Measurements from ENCODE around the gene ARHGAP23. TPM values are rescaled to one million over a fixed set of nuclear protein-coding genes. Genes with fewer than 3 reads are reported as not detected.

The ARHGAP23 gene
- total and polyA plus RNA-seq, 2 donors (not counting 1 experiment from before 2014, with no cell fraction given), result 28.1 to 41.1 TPM

DNA sequence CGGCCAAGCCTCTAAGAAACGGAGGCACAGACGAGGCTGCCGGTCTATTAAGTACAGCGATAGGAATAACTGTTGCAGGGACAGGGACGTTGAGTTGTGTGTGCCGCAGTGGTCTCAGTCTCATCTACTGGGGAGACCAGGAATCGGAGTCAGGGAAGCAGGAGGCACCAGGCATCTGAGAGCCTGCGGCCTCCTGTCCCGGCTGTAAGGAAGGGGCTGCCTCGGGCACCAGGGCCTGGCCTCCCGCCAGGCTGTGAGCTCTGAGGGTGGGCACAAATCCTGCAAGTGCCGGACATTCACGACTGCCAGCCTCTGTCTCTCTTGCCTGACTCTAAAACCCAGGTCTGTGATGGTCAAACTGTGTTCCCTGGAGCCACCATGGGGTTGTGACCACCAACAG is 76.0 kb downstream of the ARHGAP23 start:
- H3K79me2 ChIP-seq (ENCODE audit: control insufficient read depth, insufficient read depth, low read length), result no peaks in the 10 kb centered on the region
- peaks cover 15% of the 10 kb centered on the region for H3K36me3 ChIP-seq (ENCODE audit: control insufficient read depth, insufficient read depth, low read length)
- no peaks in the 10 kb centered on the region for H3K9me3 ChIP-seq (ENCODE audit: control insufficient read depth, insufficient read depth, low read depth, low read length)
- H3K9ac ChIP-seq (ENCODE audit: insufficient read depth, low read length), result no peak overlapping the region
- no peaks in the 10 kb centered on the region for H4K20me1 ChIP-seq (ENCODE audit: control insufficient read depth, extremely low read depth, insufficient read depth, low read length)
- no peaks in the 10 kb centered on the region for H3K27me3 ChIP-seq (ENCODE audit: control insufficient read depth, insufficient read depth, low read length)
- H3K27ac ChIP-seq (ENCODE audit: insufficient read depth, low read length), result no peak overlapping the region
- H2AFZ ChIP-seq (ENCODE audit: low read length), result no peak overlapping the region
- no peak overlapping the region for H3K4me3 ChIP-seq (replicated peaks in 1 of 4; ENCODE audit: control extremely low read depth in 1 of 4, insufficient read depth in 1 of 4, low read depth in 3 of 4, low read length in 4 of 4)
- peaks cover 2% of the 10 kb centered on the region for H3K4me1 ChIP-seq (ENCODE audit: control insufficient read depth, extremely low read depth, insufficient read depth, low read length)
- no peak overlapping the region for H3K4me2 ChIP-seq (ENCODE audit: extremely low read depth, insufficient read depth, low read length)
- DNase-seq (ENCODE audit: low read depth in 2 of 2), result no peak
- TF ChIP-seq, protein P1, sequence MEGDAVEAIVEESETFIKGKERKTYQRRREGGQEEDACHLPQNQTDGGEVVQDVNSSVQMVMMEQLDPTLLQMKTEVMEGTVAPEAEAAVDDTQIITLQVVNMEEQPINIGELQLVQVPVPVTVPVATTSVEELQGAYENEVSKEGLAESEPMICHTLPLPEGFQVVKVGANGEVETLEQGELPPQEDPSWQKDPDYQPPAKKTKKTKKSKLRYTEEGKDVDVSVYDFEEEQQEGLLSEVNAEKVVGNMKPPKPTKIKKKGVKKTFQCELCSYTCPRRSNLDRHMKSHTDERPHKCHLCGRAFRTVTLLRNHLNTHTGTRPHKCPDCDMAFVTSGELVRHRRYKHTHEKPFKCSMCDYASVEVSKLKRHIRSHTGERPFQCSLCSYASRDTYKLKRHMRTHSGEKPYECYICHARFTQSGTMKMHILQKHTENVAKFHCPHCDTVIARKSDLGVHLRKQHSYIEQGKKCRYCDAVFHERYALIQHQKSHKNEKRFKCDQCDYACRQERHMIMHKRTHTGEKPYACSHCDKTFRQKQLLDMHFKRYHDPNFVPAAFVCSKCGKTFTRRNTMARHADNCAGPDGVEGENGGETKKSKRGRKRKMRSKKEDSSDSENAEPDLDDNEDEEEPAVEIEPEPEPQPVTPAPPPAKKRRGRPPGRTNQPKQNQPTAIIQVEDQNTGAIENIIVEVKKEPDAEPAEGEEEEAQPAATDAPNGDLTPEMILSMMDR (conservative IDR thresholded peaks at IDR 0.05 in 1 of 2, IDR thresholded peaks at IDR 0.05 in 1 of 2; ENCODE audit: low read depth in 1 of 2, low read length in 2 of 2), result no peak
- no peak for TF ChIP-seq EZH2 (IDR thresholded peaks at IDR 0.05; ENCODE audit: low read length, missing control alignments)

DNA sequence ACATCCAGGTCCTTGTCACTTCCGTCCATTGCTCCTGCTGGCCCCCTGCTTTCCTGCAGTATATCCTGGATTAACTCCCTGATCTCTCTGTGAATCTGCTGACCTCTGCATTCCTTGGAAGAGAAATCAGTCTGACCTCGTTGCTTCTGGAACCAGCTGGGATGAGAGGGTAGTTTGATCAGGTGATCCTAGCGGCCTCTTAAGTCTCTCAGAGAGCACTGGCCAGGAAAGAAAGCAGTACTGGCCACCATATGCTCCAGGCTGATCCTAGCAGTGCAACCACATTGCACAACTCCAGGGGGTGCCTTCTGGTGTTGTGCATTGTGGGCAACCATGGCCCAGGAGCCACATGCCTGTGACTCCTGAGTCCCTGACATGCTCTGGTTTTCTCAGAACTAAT is 79.2 kb downstream of the ARHGAP23 start:
- Histone ChIP-seq H3K9ac (ENCODE audit: insufficient read depth, low read length) (no peak overlapping the region), H3K27ac (ENCODE audit: insufficient read depth, low read length) (no peak overlapping the region), H3K4me2 (ENCODE audit: extremely low read depth, insufficient read depth, low read length) (no peak overlapping the region), H3K9me3 (ENCODE audit: control insufficient read depth, insufficient read depth, low read depth, low read length) (no peaks in the 10 kb centered on the region), H3K79me2 (ENCODE audit: control insufficient read depth, insufficient read depth, low read length) (no peaks in the 10 kb centered on the region), H4K20me1 (ENCODE audit: control insufficient read depth, extremely low read depth, insufficient read depth, low read length) (no peaks in the 10 kb centered on the region), H3K4me1 (ENCODE audit: control insufficient read depth, extremely low read depth, insufficient read depth, low read length) (peaks cover 17% of the 10 kb centered on the region), H3K36me3 (ENCODE audit: control insufficient read depth, insufficient read depth, low read length) (peaks cover 15% of the 10 kb centered on the region), H3K27me3 (ENCODE audit: control insufficient read depth, insufficient read depth, low read length) (no peaks in the 10 kb centered on the region), H3K4me3 (replicated peaks in 1 of 4; ENCODE audit: control extremely low read depth in 1 of 4, insufficient read depth in 1 of 4, low read depth in 3 of 4, low read length in 4 of 4) (no peak overlapping the region), H2AFZ (ENCODE audit: low read length) (no peak overlapping the region)
- no peak for DNase-seq (ENCODE audit: low read depth in 2 of 2)
- no peak for TF ChIP-seq EZH2 (IDR thresholded peaks at IDR 0.05; ENCODE audit: low read length, missing control alignments)
- TF ChIP-seq, protein P1 (conservative IDR thresholded peaks at IDR 0.05 in 1 of 2, IDR thresholded peaks at IDR 0.05 in 1 of 2; ENCODE audit: low read depth in 1 of 2, low read length in 2 of 2), result no peak

DNA sequence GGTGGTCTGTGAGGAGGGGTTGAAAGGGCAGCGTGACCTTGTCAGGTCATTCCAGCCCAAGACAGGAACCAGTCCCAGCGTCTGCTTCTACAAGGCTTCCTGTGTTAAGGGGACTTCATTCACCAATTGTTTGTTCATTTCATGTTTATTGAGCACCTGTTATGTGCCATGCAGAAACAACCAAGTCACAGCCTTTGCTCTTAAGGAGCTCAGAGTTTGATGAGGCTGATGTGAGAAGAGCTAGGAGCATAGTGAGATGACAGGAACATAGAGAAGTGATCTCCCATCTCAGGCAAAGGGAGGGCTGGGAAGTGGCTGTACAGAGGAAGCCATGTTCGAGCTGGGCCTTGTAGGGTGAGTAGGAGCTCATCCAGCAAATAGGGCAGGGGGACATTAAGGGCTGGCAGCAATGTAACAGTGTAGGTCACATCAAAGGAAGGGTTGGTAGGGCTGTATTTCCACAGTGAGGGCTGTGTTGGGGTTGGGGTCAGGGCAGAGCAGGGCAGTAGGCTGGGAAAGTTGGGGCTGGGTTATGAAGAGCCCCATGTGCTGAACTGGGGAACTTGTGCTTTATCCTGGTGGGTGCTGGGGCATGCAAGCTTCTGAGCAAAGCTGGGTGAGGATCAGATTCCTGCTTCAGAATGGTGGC is 79.8 kb downstream of the ARHGAP23 start:
- no peak for DNase-seq (ENCODE audit: low read depth in 2 of 2)
- TF ChIP-seq, protein P1 (conservative IDR thresholded peaks at IDR 0.05 in 1 of 2, IDR thresholded peaks at IDR 0.05 in 1 of 2; ENCODE audit: low read depth in 1 of 2, low read length in 2 of 2), result no peak
- TF ChIP-seq EZH2 (IDR thresholded peaks at IDR 0.05; ENCODE audit: low read length, missing control alignments), result no peak
- no peak overlapping the region for H3K27ac ChIP-seq (ENCODE audit: insufficient read depth, low read length)

More for the DNA sequence above, 79.8 kb downstream of the ARHGAP23 start:
- H3K36me3 ChIP-seq (ENCODE audit: control insufficient read depth, insufficient read depth, low read length), result peaks cover 14% of the 10 kb centered on the region
- no peaks in the 10 kb centered on the region for H3K27me3 ChIP-seq (ENCODE audit: control insufficient read depth, insufficient read depth, low read length)
- H3K4me3 ChIP-seq (replicated peaks in 1 of 4; ENCODE audit: control extremely low read depth in 1 of 4, insufficient read depth in 1 of 4, low read depth in 3 of 4, low read length in 4 of 4), result no peak overlapping the region
- no peaks in the 10 kb centered on the region for H4K20me1 ChIP-seq (ENCODE audit: control insufficient read depth, extremely low read depth, insufficient read depth, low read length)
- no peaks in the 10 kb centered on the region for H3K9me3 ChIP-seq (ENCODE audit: control insufficient read depth, insufficient read depth, low read depth, low read length)
- H3K4me2 ChIP-seq (ENCODE audit: extremely low read depth, insufficient read depth, low read length), result no peak overlapping the region
- no peak overlapping the region for H2AFZ ChIP-seq (ENCODE audit: low read length)
- H3K79me2 ChIP-seq (ENCODE audit: control insufficient read depth, insufficient read depth, low read length), result no peaks in the 10 kb centered on the region
- peaks cover 17% of the 10 kb centered on the region for H3K4me1 ChIP-seq (ENCODE audit: control insufficient read depth, extremely low read depth, insufficient read depth, low read length)
- H3K9ac ChIP-seq (ENCODE audit: insufficient read depth, low read length), result no peak overlapping the region
